ENCODE measurements around the gene INPP5A.

- no peak for TF ChIP-seq ZFX (IDR thresholded peaks at IDR 0.05)
- no peak for TF ChIP-seq CTCF (IDR thresholded peaks at IDR 0.05 in 2 of 3, conservative IDR thresholded peaks at IDR 0.05 in 1 of 3; ENCODE audit: borderline replicate concordance in 1 of 3, insufficient read depth in 1 of 3, low read depth in 2 of 3, low read length in 2 of 3)
- TF ChIP-seq EZH2 (IDR thresholded peaks at IDR 0.05), result no peak
- no peak for TF ChIP-seq ZNF274 (IDR thresholded peaks at IDR 0.05; ENCODE audit: low read depth, low read length)
These were observed at the start of gene INPP5A for GRCh38 chr10:132537684-132538001.
